ENCODE results near the gene CIRBP. TPM values are rescaled to one million over a fixed set of nuclear protein-coding genes. Genes with fewer than 3 reads are reported as not detected.
A peak's percentile ranks its signal among the peaks of the same experiment; 100 is the strongest.
"Not testable (repeated sequence)": the region's sequence is repeated elsewhere in the genome, so short reads cannot be mapped to it uniquely, and the experiment has no call there.

Gene CIRBP
- total RNA-seq, 2 experiments from 2014 or later = 172 to 195 TPM

GRCh38 chr19:1295169-1296012 lies 26.3 kb downstream of the CIRBP start:
- H3K4me1 Mint-ChIP-seq (ENCODE audit: low read depth) = no peaks in the 10 kb centered on the region
- ATAC-seq = peak; percentile 57
- no peaks in the 10 kb centered on the region for H3K36me3 Mint-ChIP-seq (ENCODE audit: low read depth)
- H3K9me3 Mint-ChIP-seq (ENCODE audit: insufficient read depth) = no peaks in the 10 kb centered on the region
- H3K27ac Mint-ChIP-seq = no peak overlapping the region
- CTCF ChIA-PET = no interaction called here
- no peaks in the 10 kb centered on the region for H3K27me3 Mint-ChIP-seq (ENCODE audit: low read depth)
- POLR2A ChIA-PET = interaction anchor here (0.6 kb wide), 1 partner anchor 22 kb away, joined by 3 read pairs; no protein-coding TSS in a partner anchor
- no peak overlapping the region for H3K4me3 Mint-ChIP-seq
- DNase-seq = peak; percentile 53

- H3K4me3 Mint-ChIP-seq = no peak overlapping the region
- ChIA-PET POLR2A (interaction anchor here (0.6 kb wide), 1 partner anchor 22 kb away, joined by 3 read pairs; no protein-coding TSS in a partner anchor), CTCF (no interaction called here)
- no peak overlapping the region for H3K27ac Mint-ChIP-seq
- no peaks in the 10 kb centered on the region for H3K4me1 Mint-ChIP-seq (ENCODE audit: low read depth)
- no peak for DNase-seq
- H3K9me3 Mint-ChIP-seq (ENCODE audit: insufficient read depth) = no peaks in the 10 kb centered on the region
- ATAC-seq = no peak
- H3K27me3 Mint-ChIP-seq (ENCODE audit: low read depth) = no peaks in the 10 kb centered on the region
- no peaks in the 10 kb centered on the region for H3K36me3 Mint-ChIP-seq (ENCODE audit: low read depth)
Measured at GRCh38 chr19:1296078-1296477, 26.9 kb downstream of the CIRBP start.

DNA sequence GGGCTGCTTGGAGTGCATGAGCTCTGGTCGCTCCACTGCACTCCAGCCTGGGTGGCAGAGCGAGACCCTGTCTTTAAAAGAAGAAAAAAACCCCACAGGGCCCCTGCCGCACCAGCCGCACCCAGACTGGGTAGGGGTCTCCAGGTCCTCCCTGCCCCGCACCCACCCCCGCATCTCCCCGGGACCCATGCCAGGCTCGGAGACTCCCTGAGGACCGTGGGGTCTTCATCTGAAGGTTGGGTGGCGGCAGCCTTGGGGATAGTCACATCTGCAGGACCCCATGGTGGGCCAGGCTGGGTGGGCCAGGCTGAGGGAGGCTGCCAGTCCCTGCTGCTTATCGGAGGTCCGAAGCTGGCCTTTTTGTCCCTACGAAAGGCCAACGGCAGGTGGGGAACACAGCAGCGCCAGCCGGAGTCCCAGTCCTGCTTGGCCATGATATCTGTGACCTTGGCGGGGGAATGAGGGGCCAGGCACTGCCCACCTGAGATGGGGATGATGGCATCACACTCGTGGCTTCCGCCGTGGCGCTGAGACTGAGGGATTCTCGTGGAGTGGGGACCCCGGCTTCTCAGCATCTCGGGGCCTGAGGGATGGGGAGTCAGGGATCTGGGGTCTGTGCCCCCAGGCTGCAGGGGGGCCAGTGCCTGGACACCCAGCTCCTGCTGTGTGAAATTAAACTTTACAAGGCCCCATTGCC lies 27.6 kb downstream of the CIRBP start:
- Mint-ChIP-seq H3K9me3 (ENCODE audit: insufficient read depth) (no peaks in the 10 kb centered on the region), H3K4me1 (ENCODE audit: low read depth) (no peaks in the 10 kb centered on the region), H3K4me3 (no peak overlapping the region), H3K36me3 (ENCODE audit: low read depth) (no peaks in the 10 kb centered on the region), H3K27ac (no peak overlapping the region), H3K27me3 (ENCODE audit: low read depth) (no peaks in the 10 kb centered on the region)
- CTCF ChIA-PET = no interaction called here
- ATAC-seq (no peak), DNase-seq (no peak)
- POLR2A ChIA-PET = no interaction called here

GRCh38 chr19:1298235-1298634 lies 29.1 kb downstream of the CIRBP start:
- H3K27ac Mint-ChIP-seq = no peak overlapping the region
- H3K4me3 Mint-ChIP-seq = no peak overlapping the region
- DNase-seq (no peak), ATAC-seq (no peak)
- ChIA-PET POLR2A (interaction anchor here (0.6 kb wide), 1 partner anchor 28 kb away, joined by 3 read pairs; no protein-coding TSS in a partner anchor), CTCF (interaction anchor here (0.8 kb wide), 1 partner anchor 18 kb away, joined by 3 read pairs; no protein-coding TSS in a partner anchor)
- no peaks in the 10 kb centered on the region for H3K4me1 Mint-ChIP-seq (ENCODE audit: low read depth)
- no peaks in the 10 kb centered on the region for H3K9me3 Mint-ChIP-seq (ENCODE audit: insufficient read depth)
- H3K27me3 Mint-ChIP-seq (ENCODE audit: low read depth) = no peaks in the 10 kb centered on the region
- no peaks in the 10 kb centered on the region for H3K36me3 Mint-ChIP-seq (ENCODE audit: low read depth)

DNA sequence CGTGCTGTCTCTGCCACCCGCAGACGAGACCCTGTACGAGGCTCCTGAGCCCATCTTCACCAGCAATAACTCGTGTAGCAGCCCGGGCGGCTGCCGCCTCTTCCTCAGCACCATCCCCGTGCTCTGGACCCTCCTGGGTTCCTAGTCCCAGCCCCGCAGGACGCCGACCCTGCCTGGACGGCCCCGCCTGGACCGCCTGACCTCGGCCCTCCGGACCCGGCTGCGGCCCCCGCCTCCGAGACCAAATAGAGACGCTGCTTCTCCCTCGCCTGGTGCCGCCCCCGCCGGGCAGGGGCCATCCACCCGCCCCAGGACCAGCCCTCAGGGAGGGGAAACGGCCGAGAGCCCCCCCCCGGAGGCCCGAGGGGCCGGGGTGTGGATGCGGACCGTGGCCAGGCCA lies 30.7 kb downstream of the CIRBP start:
- Mint-ChIP-seq H3K4me1 (ENCODE audit: low read depth) (no peaks in the 10 kb centered on the region), H3K27me3 (ENCODE audit: low read depth) (no peaks in the 10 kb centered on the region), H3K4me3 (no peak overlapping the region), H3K36me3 (ENCODE audit: low read depth) (no peaks in the 10 kb centered on the region), H3K9me3 (ENCODE audit: insufficient read depth) (no peaks in the 10 kb centered on the region), H3K27ac (no peak overlapping the region)
- DNase-seq (no peak), ATAC-seq (no peak)
- ChIA-PET POLR2A (no interaction called here), CTCF (no interaction called here)

DNA sequence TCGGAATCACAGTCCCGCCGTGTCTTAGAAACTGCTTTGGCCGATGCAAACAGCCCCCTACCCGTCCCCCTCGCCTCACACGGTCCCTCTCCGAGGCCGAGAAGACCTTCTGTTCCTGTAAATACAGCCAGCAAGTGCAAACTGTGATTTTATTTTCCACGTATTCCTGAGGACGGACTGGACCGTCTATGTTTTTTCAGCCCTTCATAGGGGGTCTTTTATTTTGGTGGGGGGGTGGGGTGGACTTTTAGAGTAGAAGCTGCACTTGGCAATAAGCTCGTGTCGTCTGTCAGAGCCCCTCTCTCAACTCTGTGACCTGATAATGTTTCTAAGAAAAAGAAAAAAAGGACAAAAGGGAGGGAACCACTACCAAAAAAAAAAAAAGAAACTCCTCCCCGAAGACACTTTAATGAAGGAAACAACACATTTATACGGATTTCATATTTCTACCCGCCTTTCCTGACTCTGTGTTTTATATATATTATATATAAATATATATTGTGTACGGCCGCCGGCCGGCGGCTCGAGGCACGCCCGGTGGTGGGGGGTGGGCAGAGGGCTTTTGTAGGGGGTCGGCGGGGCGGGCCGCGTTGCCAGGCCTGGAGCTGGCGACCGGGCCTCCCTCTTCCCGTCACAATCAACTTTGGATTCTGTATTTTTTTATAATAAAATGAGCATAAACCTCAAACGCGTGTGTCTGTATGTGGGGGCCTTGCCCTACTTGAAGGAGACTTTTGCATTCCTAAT lies 31.8 kb downstream of the CIRBP start:
- H3K4me3 Mint-ChIP-seq = no peak overlapping the region
- ChIA-PET CTCF (no interaction called here), POLR2A (no interaction called here)
- H3K9me3 Mint-ChIP-seq (ENCODE audit: insufficient read depth) = no peaks in the 10 kb centered on the region
- H3K4me1 Mint-ChIP-seq (ENCODE audit: low read depth) = no peaks in the 10 kb centered on the region
- H3K27ac Mint-ChIP-seq = no peak overlapping the region
- no peaks in the 10 kb centered on the region for H3K36me3 Mint-ChIP-seq (ENCODE audit: low read depth)
- ATAC-seq (no peak), DNase-seq (no peak)
- H3K27me3 Mint-ChIP-seq (ENCODE audit: low read depth) = no peaks in the 10 kb centered on the region

GRCh38 chr19:1302533-1303239 lies 33.6 kb downstream of the CIRBP start:
- CTCF ChIA-PET = no interaction called here
- POLR2A ChIA-PET = interaction anchor here (1.0 to 1.1 kb wide), 2 partner anchors 20 to 129 kb away, joined by 3 to 4 read pairs; partner anchors contain the start of gene SBNO2
- Mint-ChIP-seq H3K4me3 (no peak overlapping the region), H3K4me1 (ENCODE audit: low read depth) (no peaks in the 10 kb centered on the region), H3K27ac (no peak overlapping the region), H3K9me3 (ENCODE audit: insufficient read depth) (no peaks in the 10 kb centered on the region), H3K36me3 (ENCODE audit: low read depth) (no peaks in the 10 kb centered on the region), H3K27me3 (ENCODE audit: low read depth) (no peaks in the 10 kb centered on the region)
- DNase-seq (no peak), ATAC-seq (no peak)

DNA sequence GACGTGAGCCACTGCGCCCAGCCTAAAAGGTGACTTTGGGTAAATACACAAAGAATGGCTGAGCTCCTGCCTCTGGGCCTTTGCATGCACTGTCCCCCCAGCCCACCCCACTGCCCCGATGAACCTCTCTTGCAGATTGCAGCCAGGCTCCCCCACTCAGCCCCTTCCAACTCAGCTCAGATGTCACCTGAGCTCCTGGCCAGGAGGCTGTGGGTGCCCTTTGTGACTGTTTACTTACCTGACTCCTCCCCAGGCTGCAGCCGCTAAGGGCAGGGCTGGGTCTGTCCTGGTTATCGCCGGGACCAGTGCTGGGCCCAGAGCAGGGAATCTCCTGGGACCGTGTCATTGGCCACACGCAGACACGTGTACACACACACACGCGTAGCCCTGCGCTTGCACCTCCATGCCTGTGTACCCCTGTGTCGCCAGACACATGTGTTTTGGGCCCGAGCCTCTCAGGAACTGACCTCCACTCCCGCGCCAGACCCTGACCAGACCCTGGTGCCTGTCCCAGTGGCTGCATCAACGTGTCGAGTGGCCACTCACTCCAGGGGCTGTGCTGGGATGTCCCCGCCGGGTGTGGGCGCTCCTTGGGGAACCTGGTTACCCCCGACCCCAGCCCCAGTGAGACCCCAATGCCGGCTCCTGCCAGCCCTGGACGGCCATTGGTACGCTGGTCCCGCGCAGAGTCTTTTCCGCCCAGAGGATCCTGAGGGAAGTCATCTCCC lies 35.2 kb downstream of the CIRBP start:
- ChIA-PET CTCF (no interaction called here), POLR2A (no interaction called here)
- no peaks in the 10 kb centered on the region for H3K9me3 Mint-ChIP-seq (ENCODE audit: insufficient read depth)
- no peaks in the 10 kb centered on the region for H3K27me3 Mint-ChIP-seq (ENCODE audit: low read depth)
- no peak overlapping the region for H3K4me3 Mint-ChIP-seq
- H3K4me1 Mint-ChIP-seq (ENCODE audit: low read depth) = no peaks in the 10 kb centered on the region
- ATAC-seq (no peak), DNase-seq (no peak)
- no peak overlapping the region for H3K27ac Mint-ChIP-seq
- H3K36me3 Mint-ChIP-seq (ENCODE audit: low read depth) = no peaks in the 10 kb centered on the region

DNA sequence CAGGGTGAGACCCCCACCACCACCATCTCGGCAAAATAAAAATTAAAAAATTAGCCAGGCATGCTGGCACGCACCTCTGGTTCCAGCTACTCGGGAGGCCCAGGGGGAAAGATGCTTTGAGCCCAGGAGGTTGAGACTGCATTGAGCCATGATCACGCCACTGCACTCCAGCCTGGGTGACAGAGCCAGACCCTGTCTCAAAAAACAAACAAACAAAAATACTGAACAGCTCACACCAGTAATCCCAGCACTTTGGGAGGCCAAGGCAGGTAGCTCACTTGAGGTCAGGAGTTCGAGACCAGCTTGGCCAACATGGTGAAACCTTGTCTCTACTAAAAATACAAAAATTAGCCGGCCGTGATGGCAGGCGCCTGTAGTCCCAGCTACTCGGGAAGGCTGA lies 36.2 kb downstream of the CIRBP start:
- H3K4me3 Mint-ChIP-seq; H3K4me1 Mint-ChIP-seq (ENCODE audit: low read depth); H3K9me3 Mint-ChIP-seq (ENCODE audit: insufficient read depth); POLR2A ChIA-PET; CTCF ChIA-PET; H3K27me3 Mint-ChIP-seq (ENCODE audit: low read depth); ATAC-seq; DNase-seq; H3K27ac Mint-ChIP-seq; H3K36me3 Mint-ChIP-seq (ENCODE audit: low read depth): not testable (repeated sequence)

- ATAC-seq (no peak), DNase-seq (no peak)
- Mint-ChIP-seq H3K27me3 (ENCODE audit: low read depth) (no peaks in the 10 kb centered on the region), H3K27ac (no peak overlapping the region), H3K4me1 (ENCODE audit: low read depth) (no peaks in the 10 kb centered on the region), H3K36me3 (ENCODE audit: low read depth) (no peaks in the 10 kb centered on the region), H3K4me3 (no peak overlapping the region), H3K9me3 (ENCODE audit: insufficient read depth) (no peaks in the 10 kb centered on the region)
- CTCF ChIA-PET = no interaction called here
- POLR2A ChIA-PET = no interaction called here
Measured at GRCh38 chr19:1307320-1307719, 38.2 kb downstream of the CIRBP start.

- no peak overlapping the region for H3K4me3 Mint-ChIP-seq
- CTCF ChIA-PET = no interaction called here
Measured at GRCh38 chr19:1307755-1308303, 38.7 kb downstream of the CIRBP start.

More at GRCh38 chr19:1307755-1308303, 38.7 kb downstream of the CIRBP start:
- H3K36me3 Mint-ChIP-seq (ENCODE audit: low read depth) = no peaks in the 10 kb centered on the region
- no peaks in the 10 kb centered on the region for H3K9me3 Mint-ChIP-seq (ENCODE audit: insufficient read depth)
- no peaks in the 10 kb centered on the region for H3K4me1 Mint-ChIP-seq (ENCODE audit: low read depth)
- ATAC-seq = no peak
- H3K27ac Mint-ChIP-seq = no peak overlapping the region
- H3K27me3 Mint-ChIP-seq (ENCODE audit: low read depth) = no peaks in the 10 kb centered on the region
- POLR2A ChIA-PET = no interaction called here
- DNase-seq = no peak
